Activated naive CD4-positive, alpha-beta T cell treated with anti-CD3 and anti-CD28 coated beads, Interleukin-2, amount 50 U/mL, for 72 hours (primary cell): ENCODE measurements around the gene KCNK13. TPM values are rescaled to one million over a fixed set of nuclear protein-coding genes. Genes with fewer than 3 reads are reported as not detected.
"Not testable (repeated sequence)": the region's sequence is repeated elsewhere in the genome, so short reads cannot be mapped to it uniquely, and the experiment has no call there.

Experiments
- ATAC-seq, 2 donors: fragments of 150-1000 bp; cut with Tn5 transposase; 2 replicates each; pipeline ENCODE4 v1.10.0; 2021; ENCODE audit warnings: mild to moderate bottlenecking in 2 of 2, moderate library complexity in 2 of 2
- DNase-seq, 2 donors: peaks; one replicate each; pipeline ENCODE4 v3.0.0; 2021 to 2022; ENCODE audit warnings: low spot score in 2 of 2
- H3K27ac Mint-ChIP-seq, 2 donors: one replicate each; pipeline ENCODE4 v1.8.0; 2022; ENCODE audit warnings: mild to moderate bottlenecking in 2 of 2, mixed read lengths in 2 of 2
- H3K36me3 Mint-ChIP-seq, 2 donors: one replicate each; pipeline ENCODE4 v1.8.0; 2022; ENCODE audit warnings: mixed read lengths in 2 of 2
- H3K9me3 Mint-ChIP-seq, 2 donors: one replicate each; pipeline ENCODE4 v1.8.0; 2022; ENCODE audit warnings: mixed read lengths in 2 of 2
- total RNA-seq, 2 donors: library from RNA; stranded (reverse); gene quantifications; one replicate each; pipeline ENCODE4 v1.2.3, GENCODE V29; 2022

Gene KCNK13
- total RNA-seq, 2 donors from 2014 or later = not detected

GRCh38 chr14:90198541-90199060, 136.8 kb downstream of the KCNK13 start:
- Mint-ChIP-seq H3K9me3 (peaks cover 0 to 4% of the 10 kb centered on the region in 2 donors), H3K36me3 (no peaks in the 10 kb centered on the region), H3K27ac (no peak overlapping the region)

GRCh38 chr14:90200546-90200945, 138.8 kb downstream of the KCNK13 start:
- not testable (repeated sequence) for DNase-seq, ATAC-seq, H3K9me3 Mint-ChIP-seq, H3K36me3 Mint-ChIP-seq, H3K27ac Mint-ChIP-seq

More at GRCh38 chr14:90198541-90199060, 136.8 kb downstream of the KCNK13 start:
- ATAC-seq (no peak), DNase-seq (no peak)

- no peak overlapping the region for H3K27ac Mint-ChIP-seq
- DNase-seq (no peak), ATAC-seq (no peak)
- no peaks in the 10 kb centered on the region for H3K36me3 Mint-ChIP-seq
- peaks cover 0 to 5% of the 10 kb centered on the region in 2 donors for H3K9me3 Mint-ChIP-seq
Measured at GRCh38 chr14:90201344-90201743, 139.6 kb downstream of the KCNK13 start.

- no peak for DNase-seq
Measured at GRCh38 chr14:90204516-90204915, 142.7 kb downstream of the KCNK13 start.

GRCh38 chr14:90213099-90213748, 151.4 kb downstream of the KCNK13 start:
- DNase-seq (no peak), ATAC-seq (no peak)
- H3K27ac Mint-ChIP-seq = no peak overlapping the region
- peaks cover 0 to 8% of the 10 kb centered on the region in 2 donors for H3K36me3 Mint-ChIP-seq
- peaks cover 3 to 8% of the 10 kb centered on the region in 2 donors for H3K9me3 Mint-ChIP-seq

More at GRCh38 chr14:90204516-90204915, 142.7 kb downstream of the KCNK13 start:
- Mint-ChIP-seq H3K36me3 (no peaks in the 10 kb centered on the region), H3K9me3 (peaks cover 0 to 5% of the 10 kb centered on the region in 2 donors), H3K27ac (no peak overlapping the region)
- no peak for ATAC-seq

- H3K27ac Mint-ChIP-seq = no peak overlapping the region
- peaks cover 4% of the 10 kb centered on the region in 2 donors for H3K9me3 Mint-ChIP-seq
- peaks cover 0 to under 1% of the 10 kb centered on the region in 2 donors for H3K36me3 Mint-ChIP-seq
- DNase-seq (no peak), ATAC-seq (no peak)
Measured at GRCh38 chr14:90228478-90228877, 166.7 kb downstream of the KCNK13 start.

GRCh38 chr14:90229942-90230341, 168.1 kb downstream of the KCNK13 start:
- H3K36me3 Mint-ChIP-seq, H3K9me3 Mint-ChIP-seq, DNase-seq, ATAC-seq, H3K27ac Mint-ChIP-seq: not testable (repeated sequence)

Other genes with a start within 250 kb of the KCNK13 start
- gene EFCAB11, start 107.3 kb upstream of the KCNK13 start, total RNA-seq = 10 to 100 TPM in 1 of 2 donors, 1 to 10 TPM in 1; 8.9 to 12.5 TPM
- 100 to 1,000 TPM in 1 of 2 donors, 10 to 100 TPM in 1; 99.2 to 109 TPM for gene TDP1, start 106.1 kb upstream of the KCNK13 start, total RNA-seq
- gene PSMC1, start 194.6 kb downstream of the KCNK13 start, total RNA-seq = 100 to 1,000 TPM in 1 of 2 donors, 10 to 100 TPM in 1; 90.2 to 146 TPM